H4 (cell line): ENCODE data around the gene GIPC3. TPM values are rescaled to one million over a fixed set of nuclear protein-coding genes. Genes with fewer than 3 reads are reported as not detected.
A peak's percentile ranks its signal among the peaks of the same experiment; 100 is the strongest.
"Not testable (repeated sequence)": the region's sequence is repeated elsewhere in the genome, so short reads cannot be mapped to it uniquely, and the experiment has no call there.

Experiments
- DNase-seq: peaks from one replicate; pipeline ENCODE4 v3.0.0-alpha.2; 2015; ENCODE audit warnings: low spot score
- total RNA-seq: library from RNA; depleted of rRNA; stranded (reverse); fragments of >200 nt; shearing (Covaris generic); gene quantifications from 2 replicates; pipeline ENCODE4 v1.2.3, GENCODE V29; 2014

GIPC3 gene
- total RNA-seq, 1 experiment from 2014 or later: not detected

DNA sequence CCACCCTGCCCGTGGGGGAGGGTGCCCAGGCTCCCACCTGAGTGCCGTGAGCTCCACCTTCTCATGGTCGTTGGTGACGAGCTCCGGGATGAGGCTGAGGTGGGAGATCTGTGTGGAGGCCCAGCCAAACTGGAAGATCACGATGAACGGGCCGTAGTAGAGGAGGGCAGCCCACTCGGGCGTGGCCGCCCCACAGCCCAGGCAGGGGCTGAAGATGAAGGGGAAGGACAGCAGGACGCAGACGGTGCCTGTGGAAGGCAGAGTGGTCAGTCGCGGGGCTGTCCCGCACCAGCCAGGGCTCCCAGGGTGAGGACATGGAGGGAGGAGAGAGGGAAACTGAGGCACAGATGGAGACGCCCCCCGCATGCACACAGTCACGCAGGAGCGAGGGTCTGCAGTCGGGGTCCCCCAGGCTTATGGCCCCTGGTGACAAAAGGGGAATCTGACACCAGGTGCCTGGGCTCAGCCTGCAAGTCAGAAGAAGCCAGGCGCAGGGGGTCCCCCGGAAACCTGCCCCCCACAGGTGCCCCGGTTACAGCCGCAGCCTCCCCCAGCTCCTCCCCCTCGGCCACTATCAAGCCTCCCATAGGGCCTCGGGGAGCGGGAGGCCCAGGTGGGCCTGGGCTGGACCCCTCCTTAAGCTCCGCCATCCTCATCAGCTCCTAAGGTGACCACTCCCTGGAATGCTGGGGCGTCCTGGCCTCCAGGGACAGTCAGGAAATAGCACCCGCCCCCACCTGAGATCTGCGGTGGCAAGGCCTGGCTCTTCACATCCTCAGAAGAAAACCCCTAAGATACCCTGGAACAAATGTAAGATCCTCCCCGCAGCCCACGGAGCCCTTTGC lies 34.1 kb upstream of the GIPC3 start:
- no peak for DNase-seq

GRCh38 chr19:3551792-3552095 lies 33.5 kb upstream of the GIPC3 start:
- DNase-seq: no peak

GRCh38 chr19:3554254-3555083 lies 30.8 kb upstream of the GIPC3 start:
- DNase-seq: no peak

- no peak for DNase-seq
These were observed 29.4 kb upstream of the GIPC3 start for GRCh38 chr19:3555653-3556422.

- no peak for DNase-seq
These were observed 28.8 kb upstream of the GIPC3 start for GRCh38 chr19:3556423-3556977.

- no peak for DNase-seq
These were observed 28.3 kb upstream of the GIPC3 start for GRCh38 chr19:3556978-3557460.

- peak; percentile 90 for DNase-seq
These were observed 27.6 kb upstream of the GIPC3 start, which contains the start of gene MFSD12 for GRCh38 chr19:3557461-3558248. Gene MFSD12, minus strand, starts transcription at chr19:3557586. Its CDS starts 183 bp downstream, at chr19:3557403.

DNA sequence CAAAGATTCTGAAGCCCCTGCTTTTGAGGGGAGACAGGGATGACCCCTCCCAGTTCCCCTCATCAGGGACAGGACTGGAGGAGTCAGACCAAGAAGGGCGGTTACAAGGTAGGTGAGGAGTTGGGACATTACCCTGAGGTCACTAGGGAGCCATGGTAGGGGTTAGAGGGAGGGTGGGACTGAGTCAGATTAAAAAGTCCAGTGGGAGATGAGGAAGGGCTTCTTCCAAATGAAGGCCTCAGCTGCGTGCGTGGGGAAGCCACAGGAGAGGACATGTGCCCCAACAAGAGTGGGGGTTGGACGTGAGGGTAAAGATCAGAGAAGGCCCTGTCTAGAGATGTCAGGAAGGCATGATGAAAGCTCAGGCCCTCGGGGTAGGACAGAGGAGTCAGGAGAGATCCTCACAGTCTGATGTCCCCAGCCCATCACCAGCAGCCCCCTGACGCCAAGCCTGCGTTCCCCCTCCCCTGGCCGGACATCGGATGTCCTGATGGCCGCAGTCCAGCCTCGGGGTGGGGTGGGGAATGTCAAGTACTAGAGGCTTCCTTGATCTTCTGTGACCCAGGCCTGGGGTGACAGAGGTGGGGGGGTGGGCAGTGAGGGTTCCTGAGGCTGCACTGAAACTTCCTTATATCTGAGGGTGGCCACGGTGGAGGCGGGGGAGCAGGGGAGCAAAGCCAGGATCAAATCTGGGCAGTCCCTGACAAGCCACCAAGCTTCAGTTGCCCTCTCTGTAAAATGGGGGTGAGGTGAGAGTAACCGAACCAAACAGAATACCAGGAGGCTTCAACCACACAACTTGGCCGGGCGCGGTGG lies 21.4 kb upstream of the GIPC3 start:
- peak; percentile 2 for DNase-seq

DNA sequence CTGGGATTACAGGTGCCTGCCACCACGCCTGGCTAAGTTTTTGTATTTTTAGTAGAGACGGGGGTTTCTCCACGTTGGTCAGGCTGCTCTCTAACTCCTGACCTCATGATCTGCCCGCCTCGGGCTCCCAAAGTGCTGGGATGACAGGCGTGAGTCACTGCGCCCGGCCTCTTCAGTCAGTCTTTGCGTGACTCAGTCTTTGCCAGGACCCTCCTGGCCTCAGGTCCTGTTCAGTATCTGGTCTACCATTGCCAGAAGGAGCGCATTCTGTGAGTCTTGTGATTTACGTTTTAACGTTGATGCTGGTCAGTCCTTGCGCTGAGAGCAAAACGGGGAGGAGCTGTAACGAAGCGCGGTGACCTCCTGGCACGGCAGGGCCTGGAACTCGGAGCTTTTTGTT lies 20.1 kb upstream of the GIPC3 start:
- peak; percentile 66 for DNase-seq

DNA sequence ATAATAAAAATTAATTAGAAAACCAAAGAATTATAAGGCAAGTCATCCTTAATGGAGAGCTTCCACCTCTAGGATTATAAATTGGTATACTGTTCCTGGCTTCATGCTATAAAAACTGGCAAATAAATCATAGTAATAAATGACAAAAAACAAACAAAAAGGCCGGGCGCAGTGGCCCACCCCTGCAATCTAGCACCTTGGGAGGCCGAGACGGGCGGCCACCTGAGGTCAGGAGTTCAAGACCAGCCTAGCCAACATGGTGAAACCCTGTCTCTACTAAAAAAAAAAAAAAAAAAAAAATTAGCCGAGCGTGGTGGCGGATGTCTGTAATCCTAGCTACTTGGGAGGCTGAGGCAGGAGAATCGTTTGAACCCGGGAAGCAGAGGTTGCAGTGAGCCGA lies 15.2 kb upstream of the GIPC3 start:
- DNase-seq: not testable (repeated sequence)

GRCh38 chr19:3570606-3571011 lies 14.7 kb upstream of the GIPC3 start:
- DNase-seq: peak; percentile 2

DNA sequence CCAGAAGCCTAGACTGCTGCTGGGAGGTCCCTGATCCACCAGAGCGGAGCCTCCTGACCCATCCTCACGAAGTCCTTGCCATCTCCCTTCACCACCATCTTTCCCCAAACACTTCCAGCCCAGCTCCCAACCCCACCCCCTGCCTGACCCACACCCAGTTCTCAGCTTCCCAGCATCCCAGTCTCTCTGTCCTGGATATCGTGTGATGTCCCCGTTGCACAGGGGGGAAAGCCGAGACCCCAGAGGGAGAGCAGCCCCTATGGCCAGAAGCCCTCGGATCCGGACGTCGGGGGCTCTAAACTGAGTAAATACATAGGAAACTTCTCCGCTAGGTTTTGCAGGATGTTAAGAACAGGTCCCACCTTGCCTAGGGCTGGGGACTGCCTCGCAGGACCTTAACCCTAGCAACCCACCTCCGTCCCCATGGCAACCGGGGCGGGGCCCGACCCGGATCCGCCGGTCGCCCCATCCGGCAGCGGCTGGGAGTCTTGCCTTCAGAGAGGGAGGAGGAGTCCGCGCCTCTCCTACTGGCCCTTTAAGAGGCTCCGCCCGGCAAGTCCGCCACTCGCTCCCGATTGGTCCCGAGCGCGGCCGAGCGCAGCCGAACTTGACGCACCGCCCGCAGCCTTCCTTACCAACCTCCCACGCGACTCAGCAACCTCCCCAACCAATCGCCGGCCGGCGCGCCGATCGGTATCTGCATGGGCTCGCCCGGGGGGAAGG lies 13.0 kb upstream of the GIPC3 start:
- peak; percentile 99 for DNase-seq

DNA sequence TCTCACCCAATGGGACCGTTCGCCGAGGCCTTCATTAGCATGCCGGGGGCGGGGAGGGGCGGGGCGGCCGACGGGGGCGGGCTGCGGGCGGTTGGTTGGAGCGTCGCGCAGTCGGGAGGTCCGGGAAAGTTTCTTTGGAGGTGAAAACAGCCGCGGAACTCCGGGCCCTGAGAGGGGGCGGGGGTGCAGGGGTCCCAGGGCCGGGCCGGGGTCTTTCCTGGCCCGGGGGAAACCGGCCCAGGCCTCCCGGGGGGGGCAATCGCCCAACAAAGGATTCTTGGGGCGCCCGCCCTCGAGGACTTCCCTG lies 12.5 kb upstream of the GIPC3 start, which contains the start of gene HMG20B:
Gene HMG20B (plus strand): TSS at position 90 of the 307 bp plus-strand sequence. CDS start 366 bp downstream, outside the sequence.
- no peak for DNase-seq

- peak; percentile 2 for DNase-seq
These were observed 12.0 kb upstream of the GIPC3 start for GRCh38 chr19:3573162-3573857.

DNA sequence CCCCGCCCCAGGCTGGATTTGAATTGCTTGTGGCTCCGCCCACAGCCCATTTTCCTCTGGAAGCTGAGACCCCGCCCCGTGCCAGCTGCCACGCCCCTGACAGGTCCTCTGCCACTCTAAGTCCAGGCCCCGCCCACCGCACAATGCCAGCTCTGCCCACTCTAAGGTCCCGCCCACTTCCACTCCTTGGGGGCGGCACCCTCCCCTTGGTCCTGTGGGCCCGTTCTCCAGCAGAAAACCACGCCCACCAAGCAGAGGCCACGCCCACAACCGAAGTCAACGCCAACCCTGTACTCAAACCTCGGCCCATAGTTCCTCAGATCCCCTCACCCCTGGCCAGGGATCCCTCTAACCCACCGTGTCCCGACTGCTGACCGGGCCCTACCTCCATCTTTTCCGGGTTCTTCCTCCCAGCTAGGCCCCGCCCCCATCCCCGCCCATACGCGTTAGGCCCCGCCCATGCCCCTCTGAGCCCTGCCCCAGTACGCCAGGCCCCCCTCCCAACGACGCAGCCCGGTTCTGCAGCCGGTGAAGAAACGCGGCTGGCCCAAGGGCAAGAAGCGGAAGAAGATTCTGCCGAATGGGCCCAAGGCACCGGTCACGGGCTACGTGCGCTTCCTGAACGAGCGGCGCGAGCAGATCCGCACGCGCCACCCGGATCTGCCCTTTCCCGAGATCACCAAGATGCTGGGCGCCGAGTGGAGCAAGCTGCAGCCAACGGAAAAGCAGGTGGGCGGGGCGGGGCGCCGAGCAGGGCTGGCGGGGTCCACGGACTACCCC lies 11.2 kb upstream of the GIPC3 start:
- DNase-seq: peak; percentile 85

DNA sequence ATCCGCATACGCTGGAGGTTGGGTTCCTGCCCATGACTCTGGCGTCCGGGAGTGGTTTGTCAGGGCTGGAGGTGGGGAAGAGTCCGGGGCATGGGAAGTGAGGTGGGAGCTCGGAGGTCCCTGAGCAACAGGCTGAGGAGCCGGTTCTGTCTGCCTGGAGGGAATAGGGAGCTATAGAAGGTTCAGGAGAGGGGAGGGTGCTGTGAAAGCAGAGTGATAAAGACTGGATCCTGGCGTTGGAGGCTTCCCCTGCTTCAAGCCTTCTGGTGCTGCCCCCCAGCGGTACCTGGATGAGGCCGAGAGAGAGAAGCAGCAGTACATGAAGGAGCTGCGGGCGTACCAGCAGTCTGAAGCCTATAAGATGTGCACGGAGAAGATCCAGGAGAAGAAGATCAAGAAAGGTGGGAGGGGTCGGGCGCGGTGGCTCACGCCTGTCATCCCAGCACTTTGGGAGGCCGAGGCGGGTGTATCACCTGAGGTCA lies 10.0 kb upstream of the GIPC3 start:
- DNase-seq: peak; percentile 2

DNA sequence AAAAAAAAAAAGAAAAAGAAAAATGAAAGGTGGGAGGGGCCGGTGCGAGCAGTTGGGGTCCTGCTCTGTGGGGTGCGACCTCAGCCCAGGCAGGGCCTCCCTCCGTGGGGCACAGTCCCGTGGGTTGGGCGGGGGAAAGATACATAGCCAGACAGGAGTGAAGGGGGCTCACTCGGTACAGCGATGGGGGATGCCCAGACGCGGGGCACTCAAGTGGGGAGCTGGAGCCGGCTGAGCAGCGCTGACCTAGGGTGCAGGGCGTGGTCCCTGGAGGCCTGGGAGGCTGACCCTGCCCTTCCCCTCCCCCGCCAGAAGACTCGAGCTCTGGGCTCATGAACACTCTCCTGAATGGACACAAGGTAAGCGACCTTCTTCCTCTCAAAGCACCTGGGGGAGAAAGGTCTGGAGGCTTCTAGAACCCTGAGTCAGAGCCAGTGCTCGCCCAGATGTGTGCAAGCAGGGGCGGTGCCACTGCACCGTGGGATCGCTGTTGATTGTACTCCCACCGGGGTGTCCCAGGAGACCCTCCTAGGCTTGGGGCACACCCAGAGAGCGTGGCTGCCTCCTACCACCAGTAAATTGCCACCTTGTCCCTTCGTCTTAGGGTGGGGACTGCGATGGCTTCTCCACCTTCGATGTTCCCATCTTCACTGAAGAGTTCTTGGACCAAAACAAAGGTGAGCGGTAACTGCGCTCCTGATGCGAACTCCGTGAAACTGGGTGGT lies 9.2 kb upstream of the GIPC3 start:
- peak; percentile 2 for DNase-seq
